HepG2 (cell line): ENCODE measurements around the gene NCOA7. TPM values are rescaled to one million over a fixed set of nuclear protein-coding genes. Genes with fewer than 3 reads are reported as not detected.

Source experiments
- AKAP8 ChIP-seq: sonication (generic); formaldehyde crosslinking; IDR thresholded peaks from 2 replicates; pipeline ENCODE4 v1.5.1; 2020; ENCODE audit warnings: mild to moderate bottlenecking, missing genetic modification reagents
- CAMTA2 ChIP-seq: sonication (generic); formaldehyde crosslinking; IDR thresholded peaks from 2 replicates; pipeline ENCODE4 v1.4.0; 2020; ENCODE audit warnings: mild to moderate bottlenecking, missing genetic modification reagents, borderline replicate concordance
- DMAP1 ChIP-seq: IDR thresholded peaks from 2 replicates; pipeline ENCODE4 v1.6.1; 2016
- EHMT2 ChIP-seq: fragments of 200-600 bp; sonication (generic); IDR thresholded peaks from 2 replicates; pipeline ENCODE4 v1.7.0; 2017; ENCODE audit warnings: antibody characterized with exemption, low read depth, low read length, borderline replicate concordance
- GATAD2A ChIP-seq: IDR thresholded peaks from 2 replicates; pipeline ENCODE4 v1.6.1; 2016
- JDP2 ChIP-seq: sonication (generic); formaldehyde crosslinking; IDR thresholded peaks from 2 replicates; pipeline ENCODE4 v1.8.1; 2022; ENCODE audit warnings: missing genetic modification reagents, borderline replicate concordance
- MAFF ChIP-seq: IDR thresholded peaks from 2 replicates; pipeline ENCODE4 v1.6.1; 2011; ENCODE audit warnings: low read depth, low read length, improper control_type of control experiment
- MLLT10 ChIP-seq: sonication (generic); formaldehyde crosslinking; IDR thresholded peaks from 2 replicates; pipeline ENCODE4 v1.4.0; 2020; ENCODE audit warnings: missing genetic modification reagents
- NKX3-1 ChIP-seq: sonication (generic); formaldehyde crosslinking; IDR thresholded peaks from 2 replicates; pipeline ENCODE4 v1.5.0; 2020; ENCODE audit warnings: missing genetic modification reagents
- NRL ChIP-seq: sonication (generic); formaldehyde crosslinking; IDR thresholded peaks from 2 replicates; pipeline ENCODE4 v1.5.0; 2020; ENCODE audit warnings: missing genetic modification reagents, mild to moderate bottlenecking, moderate library complexity, borderline replicate concordance
- PCBP1 ChIP-seq: fragments of 200-400 bp; formaldehyde crosslinking; IDR thresholded peaks from 2 replicates; pipeline ENCODE4 v1.6.1; 2017; ENCODE audit warnings: mild to moderate bottlenecking, low read depth, low read length, borderline replicate concordance
- POLR2AphosphoS2 ChIP-seq: IDR thresholded peaks from 2 replicates; pipeline ENCODE4 v1.6.1; 2011; ENCODE audit warnings: low read depth, low read length, improper control_type of control experiment
- SATB2 ChIP-seq: sonication (generic); formaldehyde crosslinking; IDR thresholded peaks from 2 replicates; pipeline ENCODE4 v1.5.0; 2020; ENCODE audit warnings: missing genetic modification reagents
- ZNF232 ChIP-seq: sonication (generic); formaldehyde crosslinking; IDR thresholded peaks from 2 replicates; pipeline ENCODE4 v1.4.0; 2020; ENCODE audit warnings: missing genetic modification reagents, borderline replicate concordance
- ZNF24 ChIP-seq: fragments of 450-650 bp; IDR thresholded peaks from 2 replicates; pipeline ENCODE4 v1.6.1; 2017; ENCODE audit warnings: antibody characterized with exemption, mild to moderate bottlenecking
- ZNF292 ChIP-seq: sonication (generic); formaldehyde crosslinking; IDR thresholded peaks from 2 replicates; pipeline ENCODE4 v1.8.1; 2022; ENCODE audit warnings: mild to moderate bottlenecking, low read depth, missing genetic modification reagents, borderline replicate concordance
- ZNF546 ChIP-seq: sonication (generic); formaldehyde crosslinking; conservative IDR thresholded peaks from 2 replicates; pipeline ENCODE4 v1.8.1; 2023; ENCODE audit warnings: mild to moderate bottlenecking, missing genetic modification reagents
- ZNF672 ChIP-seq: sonication (generic); formaldehyde crosslinking; IDR thresholded peaks from 2 replicates; pipeline ENCODE4 v1.8.1; 2022; ENCODE audit warnings: missing genetic modification reagents
- polyA plus RNA-seq, 8 experiments: library from polyadenylated mRNA; depleted of rRNA in 3 of 8; stranded (reverse) in 7 of 8; unstranded in 1 of 8; fragments of >200 nt; fragmentation: Illumina TruSeq in 4 of 8; extraction: Trizol in 4 of 8; gene quantifications; 2 replicates each; pipeline versions ENCODE4 v1.2.1 to v1.2.3, GENCODE V29; 2011 to 2016; ENCODE audit warnings: low read depth in 4 of 8, missing spikeins in 1 of 8, mixed read lengths in 1 of 8; ENCODE audit not compliant: insufficient read depth in 1 of 8
- total RNA-seq, 5 experiments: library from RNA; depleted of rRNA; stranded (reverse); fragments of >200 nt; fragmentation: Illumina TruSeq; extraction: Trizol; gene quantifications; 2 replicates each; pipeline ENCODE4 v1.2.3, GENCODE V29; 2016; ENCODE audit warnings: low read depth in 1 of 5
- TF ChIP-seq, protein P1 (sequence below): sonication (generic); formaldehyde crosslinking; IDR thresholded peaks from one replicate; pipeline ENCODE4 v1.5.1; 2020; ENCODE audit warnings: mild to moderate bottlenecking, missing genetic modification reagents; ENCODE audit errors: not compliant biosample characterization
- TF ChIP-seq, protein P2 (sequence below): fragments of 450-650 bp; IDR thresholded peaks from 2 replicates; pipeline ENCODE4 v1.6.1; 2017
- TF ChIP-seq, protein P3 (sequence below): IDR thresholded peaks from 2 replicates; pipeline ENCODE4 v1.6.1; 2018; ENCODE audit warnings: missing genetic modification reagents, mild to moderate bottlenecking, missing compliant biosample characterization

Gene NCOA7
- total and polyA plus RNA-seq, 2 of the 13 experiments (the other 11 are each of a cell fraction or from before 2014, with no cell fraction given) = 13.6 to 20.8 TPM

DNA sequence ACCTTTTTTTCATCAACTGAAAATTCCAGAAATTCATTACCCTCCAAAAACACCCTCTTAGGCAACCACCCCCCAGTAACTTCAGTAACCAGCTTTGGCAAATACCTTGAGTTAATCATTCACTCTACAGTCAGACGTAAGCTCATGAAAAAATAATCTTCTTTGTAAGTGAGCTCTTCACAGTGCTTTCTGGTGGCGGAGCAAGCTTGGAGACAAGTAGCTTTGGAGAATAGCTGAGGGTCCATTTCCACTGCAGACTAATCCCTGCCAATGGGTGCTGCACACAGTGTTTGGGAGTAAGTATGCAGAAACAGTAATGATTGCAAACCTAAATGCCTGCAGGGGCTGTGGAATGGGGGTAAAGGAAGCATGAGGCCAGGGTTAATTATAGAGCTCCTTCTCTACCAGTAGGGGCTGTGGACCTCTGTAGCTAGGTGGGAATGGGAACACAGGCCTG is 109.0 kb downstream of the NCOA7 start (continued):
- TF ChIP-seq, protein P1, sequence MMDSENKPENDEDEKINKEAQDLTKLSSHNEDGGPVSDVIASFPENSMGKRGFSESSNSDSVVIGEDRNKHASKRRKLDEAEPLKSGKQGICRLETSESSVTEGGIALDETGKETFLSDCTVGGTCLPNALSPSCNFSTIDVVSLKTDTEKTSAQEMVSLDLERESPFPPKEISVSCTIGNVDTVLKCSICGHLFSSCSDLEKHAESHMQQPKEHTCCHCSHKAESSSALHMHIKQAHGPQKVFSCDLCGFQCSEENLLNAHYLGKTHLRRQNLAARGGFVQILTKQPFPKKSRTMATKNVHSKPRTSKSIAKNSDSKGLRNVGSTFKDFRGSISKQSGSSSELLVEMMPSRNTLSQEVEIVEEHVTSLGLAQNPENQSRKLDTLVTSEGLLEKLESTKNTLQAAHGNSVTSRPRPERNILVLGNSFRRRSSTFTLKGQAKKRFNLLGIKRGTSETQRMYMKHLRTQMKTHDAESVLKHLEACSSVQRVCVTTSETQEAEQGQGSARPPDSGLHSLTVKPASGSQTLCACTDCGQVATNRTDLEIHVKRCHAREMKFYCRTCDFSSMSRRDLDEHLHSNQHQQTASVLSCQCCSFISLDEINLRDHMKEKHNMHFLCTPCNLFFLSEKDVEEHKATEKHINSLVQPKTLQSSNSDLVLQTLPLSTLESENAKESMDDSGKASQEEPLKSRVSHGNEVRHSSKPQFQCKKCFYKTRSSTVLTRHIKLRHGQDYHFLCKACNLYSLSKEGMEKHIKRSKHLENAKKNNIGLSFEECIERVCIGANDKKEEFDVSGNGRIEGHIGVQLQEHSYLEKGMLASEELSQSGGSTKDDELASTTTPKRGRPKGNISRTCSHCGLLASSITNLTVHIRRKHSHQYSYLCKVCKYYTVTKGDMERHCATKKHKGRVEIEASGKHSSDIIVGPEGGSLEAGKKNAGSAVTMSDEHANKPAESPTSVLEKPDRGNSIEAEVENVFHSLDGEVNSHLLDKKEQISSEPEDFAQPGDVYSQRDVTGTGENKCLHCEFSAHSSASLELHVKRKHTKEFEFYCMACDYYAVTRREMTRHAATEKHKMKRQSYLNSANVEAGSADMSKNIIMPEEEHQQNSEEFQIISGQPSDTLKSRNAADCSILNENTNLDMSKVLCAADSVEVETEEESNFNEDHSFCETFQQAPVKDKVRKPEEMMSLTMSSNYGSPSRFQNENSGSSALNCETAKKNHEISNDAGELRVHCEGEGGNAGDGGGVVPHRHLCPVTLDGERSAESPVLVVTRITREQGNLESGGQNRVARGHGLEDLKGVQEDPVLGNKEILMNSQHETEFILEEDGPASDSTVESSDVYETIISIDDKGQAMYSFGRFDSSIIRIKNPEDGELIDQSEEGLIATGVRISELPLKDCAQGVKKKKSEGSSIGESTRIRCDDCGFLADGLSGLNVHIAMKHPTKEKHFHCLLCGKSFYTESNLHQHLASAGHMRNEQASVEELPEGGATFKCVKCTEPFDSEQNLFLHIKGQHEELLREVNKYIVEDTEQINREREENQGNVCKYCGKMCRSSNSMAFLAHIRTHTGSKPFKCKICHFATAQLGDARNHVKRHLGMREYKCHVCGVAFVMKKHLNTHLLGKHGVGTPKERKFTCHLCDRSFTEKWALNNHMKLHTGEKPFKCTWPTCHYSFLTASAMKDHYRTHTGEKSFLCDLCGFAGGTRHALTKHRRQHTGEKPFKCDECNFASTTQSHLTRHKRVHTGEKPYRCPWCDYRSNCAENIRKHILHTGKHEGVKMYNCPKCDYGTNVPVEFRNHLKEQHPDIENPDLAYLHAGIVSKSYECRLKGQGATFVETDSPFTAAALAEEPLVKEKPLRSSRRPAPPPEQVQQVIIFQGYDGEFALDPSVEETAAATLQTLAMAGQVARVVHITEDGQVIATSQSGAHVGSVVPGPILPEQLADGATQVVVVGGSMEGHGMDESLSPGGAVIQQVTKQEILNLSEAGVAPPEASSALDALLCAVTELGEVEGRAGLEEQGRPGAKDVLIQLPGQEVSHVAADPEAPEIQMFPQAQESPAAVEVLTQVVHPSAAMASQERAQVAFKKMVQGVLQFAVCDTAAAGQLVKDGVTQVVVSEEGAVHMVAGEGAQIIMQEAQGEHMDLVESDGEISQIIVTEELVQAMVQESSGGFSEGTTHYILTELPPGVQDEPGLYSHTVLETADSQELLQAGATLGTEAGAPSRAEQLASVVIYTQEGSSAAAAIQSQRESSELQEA = no peak
- no peak for TF ChIP-seq ZNF672
- TF ChIP-seq ZNF232 (CRISPR knock-in tag) = 0 out of 2 replicates have a peak, but pooled peaks have one; percentile 30
- peak; percentile 50; the same call in 1 of the 2 replicates for TF ChIP-seq DMAP1 (CRISPR knock-in tag)
- peak; percentile 50; the same call in 1 of the 2 replicates for TF ChIP-seq ZNF292 (CRISPR knock-in tag)
- peak; percentile 60 for TF ChIP-seq GATAD2A (CRISPR knock-in tag)
- no peak for TF ChIP-seq JDP2 (CRISPR knock-in tag)
- no peak for TF ChIP-seq AKAP8
- TF ChIP-seq, protein P2, sequence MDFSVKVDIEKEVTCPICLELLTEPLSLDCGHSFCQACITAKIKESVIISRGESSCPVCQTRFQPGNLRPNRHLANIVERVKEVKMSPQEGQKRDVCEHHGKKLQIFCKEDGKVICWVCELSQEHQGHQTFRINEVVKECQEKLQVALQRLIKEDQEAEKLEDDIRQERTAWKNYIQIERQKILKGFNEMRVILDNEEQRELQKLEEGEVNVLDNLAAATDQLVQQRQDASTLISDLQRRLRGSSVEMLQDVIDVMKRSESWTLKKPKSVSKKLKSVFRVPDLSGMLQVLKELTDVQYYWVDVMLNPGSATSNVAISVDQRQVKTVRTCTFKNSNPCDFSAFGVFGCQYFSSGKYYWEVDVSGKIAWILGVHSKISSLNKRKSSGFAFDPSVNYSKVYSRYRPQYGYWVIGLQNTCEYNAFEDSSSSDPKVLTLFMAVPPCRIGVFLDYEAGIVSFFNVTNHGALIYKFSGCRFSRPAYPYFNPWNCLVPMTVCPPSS = no peak
- TF ChIP-seq CAMTA2 (CRISPR knock-in tag) = no peak
- no peak for TF ChIP-seq ZNF24
- no peak for TF ChIP-seq MLLT10 (CRISPR knock-in tag)
- no peak for TF ChIP-seq MAFF
- no peak; the same call in 1 of the 2 replicates for TF ChIP-seq EHMT2
- TF ChIP-seq, protein P3, sequence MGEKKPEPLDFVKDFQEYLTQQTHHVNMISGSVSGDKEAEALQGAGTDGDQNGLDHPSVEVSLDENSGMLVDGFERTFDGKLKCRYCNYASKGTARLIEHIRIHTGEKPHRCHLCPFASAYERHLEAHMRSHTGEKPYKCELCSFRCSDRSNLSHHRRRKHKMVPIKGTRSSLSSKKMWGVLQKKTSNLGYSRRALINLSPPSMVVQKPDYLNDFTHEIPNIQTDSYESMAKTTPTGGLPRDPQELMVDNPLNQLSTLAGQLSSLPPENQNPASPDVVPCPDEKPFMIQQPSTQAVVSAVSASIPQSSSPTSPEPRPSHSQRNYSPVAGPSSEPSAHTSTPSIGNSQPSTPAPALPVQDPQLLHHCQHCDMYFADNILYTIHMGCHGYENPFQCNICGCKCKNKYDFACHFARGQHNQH (CRISPR knock-in tag) = peak; percentile 51; the same call in 1 of the 2 replicates
- no peak for TF ChIP-seq NKX3-1 (CRISPR knock-in tag)
- no peak for TF ChIP-seq PCBP1
- TF ChIP-seq POLR2AphosphoS2 = no peak
- no peak for TF ChIP-seq SATB2 (CRISPR knock-in tag)
- no peak for TF ChIP-seq ZNF546 (CRISPR knock-in tag)
- TF ChIP-seq NRL = no peak
